Cerebellar nuclear complex (tissue), 1 donor: Measurements from ENCODE around the gene RYR2.
"Not testable (repeated sequence)": the region's sequence is repeated elsewhere in the genome, so short reads cannot be mapped to it uniquely, and the experiment has no call there.

Experiments
- DNase-seq, 2 experiments: peaks; one replicate each; lab custom pipeline; 2025; lab: John Stamatoyannopoulos, UW

The RYR2 gene

GRCh38 chr1:237794071-237794470, 752.1 kb downstream of the RYR2 start:
- DNase-seq, result no peak

GRCh38 chr1:237795558-237795957, 753.6 kb downstream of the RYR2 start:
- DNase-seq, result no peak

GRCh38 chr1:237799762-237800474, 757.9 kb downstream of the RYR2 start:
- DNase-seq, result no peak

- DNase-seq, result no peak
Measured at GRCh38 chr1:237804516-237804915, 762.5 kb downstream of the RYR2 start.

- no peak for DNase-seq
Measured at GRCh38 chr1:237809099-237809498, 767.1 kb downstream of the RYR2 start.

GRCh38 chr1:237811633-237812032, 769.6 kb downstream of the RYR2 start:
- DNase-seq, result no peak

GRCh38 chr1:237812061-237812460, 770.1 kb downstream of the RYR2 start:
- DNase-seq, result no peak

- DNase-seq, result no peak
Measured at GRCh38 chr1:237814319-237814924, 772.4 kb downstream of the RYR2 start.

GRCh38 chr1:237817277-237817676, 775.3 kb downstream of the RYR2 start:
- no peak for DNase-seq

GRCh38 chr1:237820634-237821033, 778.6 kb downstream of the RYR2 start:
- not testable (repeated sequence) for DNase-seq

GRCh38 chr1:237832858-237833257, 790.9 kb downstream of the RYR2 start:
- no peak for DNase-seq

- DNase-seq, result no peak
Measured at GRCh38 chr1:237834048-237834447, 792.1 kb downstream of the RYR2 start.

- no peak for DNase-seq
Measured at GRCh38 chr1:237834461-237834860, 792.5 kb downstream of the RYR2 start.

GRCh38 chr1:237838320-237838719, 796.3 kb downstream of the RYR2 start:
- no peak for DNase-seq

GRCh38 chr1:237838904-237839534, 797.0 kb downstream of the RYR2 start:
- DNase-seq, result no peak

GRCh38 chr1:237841485-237841884, 799.5 kb downstream of the RYR2 start:
- DNase-seq, result no peak

- not testable (repeated sequence) for DNase-seq
Measured at GRCh38 chr1:237843516-237843915, 801.5 kb downstream of the RYR2 start.

GRCh38 chr1:237851210-237851845, 809.3 kb downstream of the RYR2 start:
- no peak for DNase-seq

- DNase-seq, result no peak
Measured at GRCh38 chr1:237852342-237852741, 810.4 kb downstream of the RYR2 start.

- no peak for DNase-seq
Measured at GRCh38 chr1:237857455-237857854, 815.5 kb downstream of the RYR2 start.

- DNase-seq, result no peak
Measured at GRCh38 chr1:237858992-237859391, 817.0 kb downstream of the RYR2 start.

- DNase-seq, result no peak
Measured at GRCh38 chr1:237861944-237862343, 820.0 kb downstream of the RYR2 start.

GRCh38 chr1:237863234-237863633, 821.2 kb downstream of the RYR2 start:
- no peak for DNase-seq
